Tibial nerve (tissue), 4 donors: Measurements from ENCODE around the gene PLXDC2. TPM values are rescaled to one million over a fixed set of nuclear protein-coding genes. Genes with fewer than 3 reads are reported as not detected.

Source experiments
- DNase-seq, 2 donors: peaks; one replicate each; pipeline ENCODE4 v3.0.0-alpha.2; 2019; ENCODE audit warnings: low spot score in 2 of 2
- H3K27ac ChIP-seq, 4 donors: fragments of 200-600 bp; sonication (generic) in 3 of 4; one replicate each; pipeline ENCODE4 v1.5.1; 2017 to 2019; ENCODE audit warnings: mild to moderate bottlenecking in 1 of 4
- H3K27me3 ChIP-seq, 2 donors: fragments of 200-600 bp; sonication (generic) in 1 of 2; one replicate each; pipeline versions ENCODE4 v1.5.1 to v1.6.0; 2017 to 2019
- H3K36me3 ChIP-seq, 3 donors: fragments of 200-600 bp; sonication (generic); one replicate each; pipeline ENCODE4 v1.5.1; 2018 to 2019
- H3K4me1 ChIP-seq, 4 donors: fragments of 200-600 bp; sonication (generic) in 3 of 4; one replicate each; pipeline ENCODE4 v1.5.1; 2017 to 2019
- H3K4me3 ChIP-seq, 4 donors: fragments of 200-600 bp; sonication (generic) in 3 of 4; one replicate each; pipeline ENCODE4 v1.5.1; 2017 to 2019; ENCODE audit warnings: mild to moderate bottlenecking in 1 of 4, moderate library complexity in 1 of 4
- H3K9me3 ChIP-seq, 4 donors: fragments of 200-600 bp; sonication (generic) in 3 of 4; one replicate each; pipeline ENCODE4 v1.5.1; 2017 to 2019
- EP300 ChIP-seq, 2 donors: sonication (generic); formaldehyde crosslinking; IDR thresholded peaks; one replicate each; pipeline ENCODE4 v1.6.1; 2017; ENCODE audit warnings: antibody characterized with exemption in 2 of 2, mild to moderate bottlenecking in 1 of 2
- POLR2A ChIP-seq, 2 donors: fragments of 450-650 bp; IDR thresholded peaks; one replicate each; pipeline ENCODE4 v1.6.1; 2017; ENCODE audit warnings: antibody characterized with exemption in 2 of 2, mild to moderate bottlenecking in 2 of 2, moderate library complexity in 2 of 2
- WGBS, 2 donors: methylation state at CpG; one replicate each; pipeline ENCODE4 v1.1.5; 2018; 5-methylcytosine and 5-hydroxymethylcytosine counted together
- total RNA-seq, 4 donors: library from RNA; depleted of rRNA; stranded (reverse); fragments of >200 nt; gene quantifications; one replicate each; pipeline ENCODE4 v1.1.0, GENCODE V29; 2016
- TF ChIP-seq, protein P1 (sequence below), 5 experiments: fragments of 200-600 bp in 3 of 5; fragments of 450-650 bp in 2 of 5; sonication (generic) in 3 of 5; IDR thresholded peaks; one replicate each; pipeline ENCODE4 v1.5.1; 2016 to 2019; ENCODE audit warnings: antibody characterized with exemption in 5 of 5, mild to moderate bottlenecking in 3 of 5, moderate library complexity in 2 of 5

PLXDC2 gene
- total RNA-seq, 4 donors from 2014 or later, result 55.2 to 79.2 (median 74.5) TPM

DNA sequence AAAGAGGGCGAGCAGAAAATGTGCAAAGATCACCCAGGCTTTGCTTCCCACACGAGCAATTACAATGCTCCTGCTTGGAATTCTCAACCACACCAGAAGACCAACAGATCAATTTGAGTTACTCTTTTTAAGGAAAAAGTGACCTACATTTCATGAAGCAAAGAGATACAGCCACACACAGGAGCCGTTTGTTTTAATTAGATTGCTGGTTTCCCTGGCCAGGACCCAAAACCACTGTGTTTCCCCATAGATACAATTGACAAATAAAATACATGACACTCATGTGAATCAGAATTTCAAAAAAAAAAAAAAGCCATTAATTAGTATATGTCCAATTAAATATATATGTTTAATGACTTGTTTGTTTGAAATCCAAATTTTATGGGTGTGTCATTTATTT lies 458.3 kb downstream of the PLXDC2 start:
- no peak overlapping the region for H3K27ac ChIP-seq
- DNase-seq, result no peak
- H3K27me3 ChIP-seq, result no peaks in the 10 kb centered on the region
- peaks cover 0 to 9% (median 0%) of the 10 kb centered on the region in 4 donors for H3K4me1 ChIP-seq
- H3K36me3 ChIP-seq, result peaks cover 0 to 3% (median 0%) of the 10 kb centered on the region in 3 donors
- TF ChIP-seq EP300 (IDR thresholded peaks at IDR 0.05) (no peak), POLR2A (IDR thresholded peaks at IDR 0.05) (no peak)
- TF ChIP-seq, protein P1, sequence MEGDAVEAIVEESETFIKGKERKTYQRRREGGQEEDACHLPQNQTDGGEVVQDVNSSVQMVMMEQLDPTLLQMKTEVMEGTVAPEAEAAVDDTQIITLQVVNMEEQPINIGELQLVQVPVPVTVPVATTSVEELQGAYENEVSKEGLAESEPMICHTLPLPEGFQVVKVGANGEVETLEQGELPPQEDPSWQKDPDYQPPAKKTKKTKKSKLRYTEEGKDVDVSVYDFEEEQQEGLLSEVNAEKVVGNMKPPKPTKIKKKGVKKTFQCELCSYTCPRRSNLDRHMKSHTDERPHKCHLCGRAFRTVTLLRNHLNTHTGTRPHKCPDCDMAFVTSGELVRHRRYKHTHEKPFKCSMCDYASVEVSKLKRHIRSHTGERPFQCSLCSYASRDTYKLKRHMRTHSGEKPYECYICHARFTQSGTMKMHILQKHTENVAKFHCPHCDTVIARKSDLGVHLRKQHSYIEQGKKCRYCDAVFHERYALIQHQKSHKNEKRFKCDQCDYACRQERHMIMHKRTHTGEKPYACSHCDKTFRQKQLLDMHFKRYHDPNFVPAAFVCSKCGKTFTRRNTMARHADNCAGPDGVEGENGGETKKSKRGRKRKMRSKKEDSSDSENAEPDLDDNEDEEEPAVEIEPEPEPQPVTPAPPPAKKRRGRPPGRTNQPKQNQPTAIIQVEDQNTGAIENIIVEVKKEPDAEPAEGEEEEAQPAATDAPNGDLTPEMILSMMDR (IDR thresholded peaks at IDR 0.05), result no peak
- H3K4me3 ChIP-seq, result no peak overlapping the region
- H3K9me3 ChIP-seq, result no peaks in the 10 kb centered on the region
- WGBS, 2 donors, result 48 to 50% methylated on average over 3 of the region's 3 CpGs

DNA sequence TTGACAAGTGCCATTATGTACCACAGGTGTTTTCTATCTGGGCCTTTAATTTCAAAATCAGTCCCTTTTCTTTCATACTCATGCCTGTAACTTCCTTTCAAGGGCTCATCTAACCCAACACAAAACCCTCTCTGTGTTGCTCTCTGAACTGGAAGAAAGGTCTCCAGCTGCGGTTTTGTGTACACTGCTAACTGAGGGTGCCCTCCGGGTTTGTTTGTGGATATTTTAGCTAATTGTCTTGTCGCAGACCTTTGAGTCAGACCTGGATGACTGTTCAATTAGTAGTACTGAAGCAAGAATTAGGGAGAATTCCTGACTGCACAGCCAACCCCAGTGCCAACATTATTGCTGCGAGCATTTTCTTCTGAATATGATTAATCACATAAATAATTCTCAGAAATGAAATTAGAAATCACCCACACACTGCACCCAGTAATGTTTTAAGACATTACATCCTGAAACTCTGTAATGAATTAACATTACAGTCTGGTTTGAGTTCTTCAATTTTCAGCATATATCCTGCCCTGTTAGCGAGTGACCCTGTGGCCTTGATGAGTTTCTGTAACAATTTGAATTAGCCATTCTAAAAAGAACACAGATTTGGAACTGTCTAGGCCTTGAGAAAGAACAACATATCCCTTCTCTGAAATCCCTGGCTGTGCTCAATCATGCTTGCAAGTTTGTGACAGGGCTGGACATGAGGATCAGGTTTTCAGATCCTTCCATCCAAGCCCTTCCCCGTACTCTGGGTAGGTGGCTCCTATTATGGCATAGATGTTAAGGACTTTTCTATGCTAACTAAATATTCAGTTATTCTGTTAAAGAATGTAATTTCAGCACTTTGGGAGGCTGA lies 460.1 kb downstream of the PLXDC2 start:
- Histone ChIP-seq H3K4me1 (peaks cover 0 to 9% (median 0%) of the 10 kb centered on the region in 4 donors), H3K36me3 (peaks cover 0 to 14% (median 0%) of the 10 kb centered on the region in 3 donors), H3K27ac (peak overlapping the region in 1 of 4 donors; percentile 59), H3K9me3 (no peaks in the 10 kb centered on the region), H3K4me3 (no peak overlapping the region), H3K27me3 (no peaks in the 10 kb centered on the region)
- TF ChIP-seq POLR2A (IDR thresholded peaks at IDR 0.05) (no peak), EP300 (IDR thresholded peaks at IDR 0.05) (no peak)
- TF ChIP-seq, protein P1 (IDR thresholded peaks at IDR 0.05), result no peak
- DNase-seq, result no peak
- WGBS, 2 donors, result 59% methylated on average over 6 of the region's 6 CpGs

DNA sequence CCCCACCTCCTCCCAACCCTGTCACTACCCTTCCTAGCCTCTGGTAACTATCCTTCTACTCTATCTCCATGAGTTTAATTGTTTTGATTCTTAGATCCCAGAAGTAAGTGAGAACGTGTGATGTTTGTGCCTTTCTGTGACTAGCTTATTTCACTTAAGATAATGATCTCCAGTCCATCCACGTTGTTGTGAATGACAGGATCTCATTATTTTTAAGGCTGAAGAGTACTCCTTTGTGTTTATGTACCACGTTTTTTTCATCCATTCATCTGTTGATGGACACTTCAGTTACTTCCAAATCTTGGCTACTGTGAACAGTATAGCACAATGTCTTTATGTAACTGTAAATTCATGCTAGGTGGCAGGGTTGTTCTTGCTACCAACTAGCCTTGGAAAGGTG lies 461.6 kb downstream of the PLXDC2 start:
- no peak for DNase-seq
- H3K36me3 ChIP-seq, result peaks cover 0 to 14% (median 0%) of the 10 kb centered on the region in 3 donors
- H3K4me1 ChIP-seq, result peaks cover 0 to 9% (median 0%) of the 10 kb centered on the region in 4 donors
- no peak for TF ChIP-seq EP300 (IDR thresholded peaks at IDR 0.05)
- TF ChIP-seq, protein P1 (IDR thresholded peaks at IDR 0.05), result no peak
- TF ChIP-seq POLR2A (IDR thresholded peaks at IDR 0.05), result no peak
- H3K9me3 ChIP-seq, result no peaks in the 10 kb centered on the region
- H3K4me3 ChIP-seq, result no peak overlapping the region
- no peak overlapping the region for H3K27ac ChIP-seq
- 41 to 55% methylated on average over 3 of the region's 3 CpGs for WGBS, 2 donors
- H3K27me3 ChIP-seq, result no peaks in the 10 kb centered on the region

DNA sequence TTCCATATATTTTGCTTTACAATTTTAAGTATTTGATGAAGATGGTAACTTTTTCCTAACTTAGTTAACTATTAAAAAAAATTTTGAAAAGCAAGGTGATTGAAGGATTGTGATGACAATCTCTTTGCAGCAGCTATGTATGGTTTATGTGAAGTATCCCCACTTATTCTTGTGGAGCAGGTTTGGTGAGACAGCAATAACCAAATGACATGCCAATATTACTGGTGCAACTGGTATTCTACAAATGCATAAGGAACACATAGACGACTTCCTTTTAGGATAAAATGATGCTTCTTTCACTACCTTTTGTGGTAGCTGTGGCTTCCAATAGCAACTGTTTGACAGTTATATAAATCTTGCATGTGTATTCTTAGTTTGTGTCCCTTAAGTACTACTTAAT lies 465.3 kb downstream of the PLXDC2 start:
- Histone ChIP-seq H3K27me3 (no peaks in the 10 kb centered on the region), H3K36me3 (peaks cover 0 to 14% (median 0%) of the 10 kb centered on the region in 3 donors), H3K4me1 (peaks cover 0 to 1% (median under 1%) of the 10 kb centered on the region in 4 donors), H3K4me3 (no peak overlapping the region), H3K9me3 (no peaks in the 10 kb centered on the region), H3K27ac (no peak overlapping the region)
- DNase-seq, result no peak
- TF ChIP-seq, protein P1 (IDR thresholded peaks at IDR 0.05), result no peak
- TF ChIP-seq POLR2A (IDR thresholded peaks at IDR 0.05) (no peak), EP300 (IDR thresholded peaks at IDR 0.05) (no peak)
- WGBS, 2 donors, result 88 to 89% methylated on average over 1 of the region's 1 CpG

DNA sequence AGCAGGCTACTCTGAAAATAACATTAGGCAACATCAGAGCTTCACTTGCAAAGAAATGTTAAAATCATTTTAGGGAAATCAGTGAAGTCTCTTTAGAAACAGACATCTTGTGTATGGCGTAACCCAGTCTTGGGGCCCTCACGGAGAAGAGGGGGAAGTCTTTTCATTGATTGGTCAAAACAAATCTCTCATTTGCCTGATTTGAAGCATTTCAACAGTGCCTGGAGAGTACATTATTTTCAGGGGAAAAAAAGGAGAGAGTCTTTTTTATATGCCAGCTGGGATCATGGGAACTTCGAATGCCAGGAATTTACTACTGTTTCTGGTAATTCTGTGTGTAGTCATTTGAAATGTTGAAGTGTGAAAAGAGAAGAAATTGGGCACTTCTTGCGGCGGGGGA lies 471.4 kb downstream of the PLXDC2 start:
- Histone ChIP-seq H3K36me3 (no peaks in the 10 kb centered on the region), H3K9me3 (no peaks in the 10 kb centered on the region), H3K4me3 (no peak overlapping the region), H3K27me3 (no peaks in the 10 kb centered on the region), H3K27ac (peak overlapping the region in 3 of 4 donors; percentile 0 to 69 (median 61)), H3K4me1 (peaks cover 0 to 34% (median 6%) of the 10 kb centered on the region in 4 donors)
- no peak for DNase-seq
- 33 to 36% methylated on average over 5 of the region's 5 CpGs for WGBS, 2 donors
- TF ChIP-seq POLR2A (IDR thresholded peaks at IDR 0.05) (no peak), EP300 (IDR thresholded peaks at IDR 0.05) (peak in 1 of 2 donors; percentile 17)
- TF ChIP-seq, protein P1 (IDR thresholded peaks at IDR 0.05), result no peak
